Right forelimb (tissue), 1 donor: ENCODE data around the gene ZNHIT6.
"Not testable (repeated sequence)": the region's sequence is repeated elsewhere in the genome, so short reads cannot be mapped to it uniquely, and the experiment has no call there.

Experiments used
- DNase-seq: peaks from one replicate; pipeline ENCODE4 v3.0.0-alpha.2; 2018

The ZNHIT6 gene

GRCh38 chr1:85665932-85666331 is 42.3 kb downstream of the ZNHIT6 start:
- no peak for DNase-seq

- DNase-seq = no peak
Observed at GRCh38 chr1:85663382-85663781, 44.9 kb downstream of the ZNHIT6 start.

- DNase-seq = no peak
Observed at GRCh38 chr1:85661767-85662166, 46.5 kb downstream of the ZNHIT6 start.

- no peak for DNase-seq
Observed at GRCh38 chr1:85660541-85660940, 47.7 kb downstream of the ZNHIT6 start.

- DNase-seq = no peak
Observed at GRCh38 chr1:85659174-85659573, 49.1 kb downstream of the ZNHIT6 start.

- no peak for DNase-seq
Observed at GRCh38 chr1:85656948-85657347, 51.3 kb downstream of the ZNHIT6 start.

GRCh38 chr1:85656256-85656655 is 52.0 kb downstream of the ZNHIT6 start:
- no peak for DNase-seq

- no peak for DNase-seq
Observed at GRCh38 chr1:85655315-85655714, 52.9 kb downstream of the ZNHIT6 start.

- no peak for DNase-seq
Observed at GRCh38 chr1:85654066-85654782, 54.0 kb downstream of the ZNHIT6 start.

- DNase-seq = no peak
Observed at GRCh38 chr1:85652327-85652726, 55.9 kb downstream of the ZNHIT6 start.

GRCh38 chr1:85650645-85651044 is 57.6 kb downstream of the ZNHIT6 start:
- no peak for DNase-seq

GRCh38 chr1:85649591-85649990 is 58.6 kb downstream of the ZNHIT6 start:
- no peak for DNase-seq

- DNase-seq = not testable (repeated sequence)
Observed at GRCh38 chr1:85641598-85642556, 66.4 kb downstream of the ZNHIT6 start.

GRCh38 chr1:85639920-85640319 is 68.3 kb downstream of the ZNHIT6 start:
- not testable (repeated sequence) for DNase-seq

- DNase-seq = no peak
Observed at GRCh38 chr1:85638412-85638811, 69.8 kb downstream of the ZNHIT6 start.

GRCh38 chr1:85630493-85630892 is 77.7 kb downstream of the ZNHIT6 start:
- no peak for DNase-seq

- DNase-seq = no peak
Observed at GRCh38 chr1:85629532-85629920, 78.7 kb downstream of the ZNHIT6 start.

- DNase-seq = peak; percentile 75
Observed at GRCh38 chr1:85628791-85629531, 79.3 kb downstream of the ZNHIT6 start.

- no peak for DNase-seq
Observed at GRCh38 chr1:85626818-85627217, 81.4 kb downstream of the ZNHIT6 start.

- DNase-seq = no peak
Observed at GRCh38 chr1:85624361-85624760, 83.9 kb downstream of the ZNHIT6 start.

- no peak for DNase-seq
Observed at GRCh38 chr1:85623061-85623471, 85.2 kb downstream of the ZNHIT6 start.

GRCh38 chr1:85621430-85621829 is 86.8 kb downstream of the ZNHIT6 start:
- DNase-seq = no peak

GRCh38 chr1:85617633-85618100 is 90.6 kb downstream of the ZNHIT6 start:
- DNase-seq = no peak
